Endodermal cell (in vitro differentiated cells): Measurements from ENCODE around the gene STARD6. TPM values are rescaled to one million over a fixed set of nuclear protein-coding genes. Genes with fewer than 3 reads are reported as not detected.

Source experiments
- DNase-seq: peaks from one replicate; pipeline ENCODE4 v3.0.0-alpha.2; 2017
- H3K27ac ChIP-seq: 2 replicates; pipeline ENCODE4 v1.5.1; 2013; ENCODE audit warnings: mild to moderate bottlenecking, low read depth, low read length, moderate library complexity
- H3K27me3 ChIP-seq: 2 replicates; pipeline ENCODE4 v1.6.1; 2013; ENCODE audit warnings: mild to moderate bottlenecking, low read length, moderate library complexity; ENCODE audit not compliant: insufficient read depth, control insufficient read depth, poor library complexity, severe bottlenecking
- H3K36me3 ChIP-seq: 2 replicates; pipeline ENCODE4 v1.7.0; 2013; ENCODE audit warnings: mild to moderate bottlenecking, low read length, moderate library complexity; ENCODE audit not compliant: control insufficient read depth, insufficient read depth
- H3K4me1 ChIP-seq: one replicate; pipeline ENCODE4 v1.7.0; 2013; ENCODE audit warnings: low read length; ENCODE audit not compliant: control insufficient read depth, insufficient read depth
- H3K4me3 ChIP-seq: 2 replicates; pipeline ENCODE4 v1.5.1; 2013; ENCODE audit warnings: mild to moderate bottlenecking, low read length, moderate library complexity
- H3K9ac ChIP-seq: 2 replicates; pipeline ENCODE4 v1.6.1; 2013; ENCODE audit warnings: mild to moderate bottlenecking, low read length, moderate library complexity; ENCODE audit not compliant: poor library complexity, severe bottlenecking; ENCODE audit errors: extremely low read depth
- H3K9me3 ChIP-seq: 2 replicates; pipeline ENCODE4 v1.6.1; 2013; ENCODE audit warnings: mild to moderate bottlenecking, low read length, moderate library complexity; ENCODE audit not compliant: control insufficient read depth
- H3K27ac Mint-ChIP-seq: 2 replicates; pipeline ENCODE4 v1.8.0; 2020; ENCODE audit warnings: mixed read lengths
- H3K27me3 Mint-ChIP-seq: 2 replicates; pipeline ENCODE4 v1.8.0; 2021; ENCODE audit warnings: mild to moderate bottlenecking, mixed read lengths; ENCODE audit not compliant: insufficient read depth
- H3K36me3 Mint-ChIP-seq: 2 replicates; pipeline ENCODE4 v1.8.0; 2020; ENCODE audit warnings: low read depth, mixed read lengths
- H3K4me1 Mint-ChIP-seq: 2 replicates; pipeline ENCODE4 v1.8.0; 2020; ENCODE audit warnings: mixed read lengths
- H3K4me3 Mint-ChIP-seq: 2 replicates; pipeline ENCODE4 v1.8.0; 2020; ENCODE audit warnings: mild to moderate bottlenecking, moderate library complexity, mixed read lengths
- H3K9me3 Mint-ChIP-seq: 2 replicates; pipeline ENCODE4 v1.8.0; 2020; ENCODE audit warnings: mild to moderate bottlenecking, mixed read lengths
- WGBS, 2 experiments: methylation state at CpG; one replicate each; pipeline versions ENCODE4 v1.1.5 to v1.1.7; 2013; ENCODE audit warnings: missing lambda C conversion rate in 2 of 2, mixed read lengths in 1 of 2; ENCODE audit not compliant: insufficient coverage in 1 of 2, insufficient read length in 1 of 2; 5-methylcytosine and 5-hydroxymethylcytosine counted together
- total RNA-seq, 2 donors: library from RNA; stranded (reverse); fragmentation: NEBNext Ultra II Directional in 1 of 2; extraction: Animal tissue kit (Norgen Biotek cat#: 25700) in 1 of 2; gene quantifications; 2 replicates in 1 of 2; 3 replicates in 1 of 2; pipeline ENCODE4 v1.2.1, GENCODE V29; 2021
- TF ChIP-seq, protein P1 (sequence below): fragments of 200-600 bp; sonication (generic); conservative IDR thresholded peaks from 2 replicates; pipeline ENCODE4 v1.5.0; 2021; ENCODE audit warnings: antibody characterized with exemption, mild to moderate bottlenecking

The STARD6 gene
- total RNA-seq, 2 donors from 2014 or later: not detected

DNA sequence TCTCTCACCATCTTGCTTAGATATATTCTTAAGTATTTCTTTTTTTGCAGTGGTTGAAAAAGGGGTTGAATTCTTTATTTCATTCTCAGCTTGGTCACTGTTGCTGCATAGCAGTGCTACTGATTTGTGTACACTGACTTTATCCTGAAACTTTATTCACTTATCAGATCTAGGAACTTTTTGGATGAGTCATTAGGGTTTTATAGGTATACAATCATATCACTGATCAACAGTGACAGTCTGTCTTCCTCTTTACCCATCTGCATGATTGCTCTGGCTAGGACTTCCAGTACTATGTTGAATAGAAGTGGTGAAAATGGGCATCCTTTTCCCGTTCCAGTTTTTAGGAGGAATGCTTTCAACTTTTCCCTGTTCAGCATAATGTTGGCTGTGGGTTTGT, 6.5 kb downstream of the STARD6 start:
- no peak overlapping the region for H3K4me3 Mint-ChIP-seq
- peaks cover 1% of the 10 kb centered on the region for H3K27me3 Mint-ChIP-seq
- 95% methylated on average over 1 of the region's 1 CpG; no CpG with 5 or more reads in 1 of the 2 experiments for whole genome bisulfite sequencing, 2 experiments
- Histone ChIP-seq H3K4me3 (no peak overlapping the region), H3K27me3 (no peaks in the 10 kb centered on the region), H3K9ac (no peak overlapping the region), H3K36me3 (no peaks in the 10 kb centered on the region), H3K4me1 (no peaks in the 10 kb centered on the region), H3K27ac (no peak overlapping the region), H3K9me3 (no peaks in the 10 kb centered on the region)
- TF ChIP-seq, protein P1, sequence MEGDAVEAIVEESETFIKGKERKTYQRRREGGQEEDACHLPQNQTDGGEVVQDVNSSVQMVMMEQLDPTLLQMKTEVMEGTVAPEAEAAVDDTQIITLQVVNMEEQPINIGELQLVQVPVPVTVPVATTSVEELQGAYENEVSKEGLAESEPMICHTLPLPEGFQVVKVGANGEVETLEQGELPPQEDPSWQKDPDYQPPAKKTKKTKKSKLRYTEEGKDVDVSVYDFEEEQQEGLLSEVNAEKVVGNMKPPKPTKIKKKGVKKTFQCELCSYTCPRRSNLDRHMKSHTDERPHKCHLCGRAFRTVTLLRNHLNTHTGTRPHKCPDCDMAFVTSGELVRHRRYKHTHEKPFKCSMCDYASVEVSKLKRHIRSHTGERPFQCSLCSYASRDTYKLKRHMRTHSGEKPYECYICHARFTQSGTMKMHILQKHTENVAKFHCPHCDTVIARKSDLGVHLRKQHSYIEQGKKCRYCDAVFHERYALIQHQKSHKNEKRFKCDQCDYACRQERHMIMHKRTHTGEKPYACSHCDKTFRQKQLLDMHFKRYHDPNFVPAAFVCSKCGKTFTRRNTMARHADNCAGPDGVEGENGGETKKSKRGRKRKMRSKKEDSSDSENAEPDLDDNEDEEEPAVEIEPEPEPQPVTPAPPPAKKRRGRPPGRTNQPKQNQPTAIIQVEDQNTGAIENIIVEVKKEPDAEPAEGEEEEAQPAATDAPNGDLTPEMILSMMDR: no peak
- DNase-seq: no peak
- no peak overlapping the region for H3K27ac Mint-ChIP-seq
- no peaks in the 10 kb centered on the region for H3K9me3 Mint-ChIP-seq
- H3K36me3 Mint-ChIP-seq: no peaks in the 10 kb centered on the region
- no peaks in the 10 kb centered on the region for H3K4me1 Mint-ChIP-seq

DNA sequence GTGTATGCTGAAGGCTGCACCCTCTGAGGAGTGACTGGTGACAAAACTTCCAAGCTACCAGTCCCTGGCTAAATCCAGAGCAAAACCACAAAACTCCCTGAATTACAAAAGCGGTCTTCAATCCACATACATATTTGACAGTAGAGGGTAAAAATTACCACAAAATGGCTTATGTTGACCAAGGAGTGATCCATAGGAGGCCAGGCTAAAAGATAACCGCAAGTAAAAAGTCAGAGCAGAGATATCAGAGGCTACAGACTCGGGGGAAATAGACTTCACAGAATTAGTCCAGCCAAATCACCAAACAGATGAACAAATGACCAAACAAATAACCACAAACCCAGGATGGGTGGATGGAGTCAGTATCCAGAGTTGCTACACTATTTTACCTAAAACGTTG, 19.4 kb downstream of the STARD6 start:
- DNase-seq: no peak
- Histone ChIP-seq H3K27me3 (no peaks in the 10 kb centered on the region), H3K9ac (no peak overlapping the region), H3K4me1 (no peaks in the 10 kb centered on the region), H3K27ac (no peak overlapping the region), H3K36me3 (no peaks in the 10 kb centered on the region), H3K9me3 (peaks cover 11% of the 10 kb centered on the region), H3K4me3 (no peak overlapping the region)
- H3K36me3 Mint-ChIP-seq: peaks cover 3% of the 10 kb centered on the region
- H3K27me3 Mint-ChIP-seq: no peaks in the 10 kb centered on the region
- no peaks in the 10 kb centered on the region for H3K4me1 Mint-ChIP-seq
- WGBS, 2 experiments: 95 to 100% methylated on average over 1 to 4 of the region's 4 CpGs
- TF ChIP-seq, protein P1: no peak
- peaks cover 17% of the 10 kb centered on the region for H3K9me3 Mint-ChIP-seq
- no peak overlapping the region for H3K27ac Mint-ChIP-seq
- no peak overlapping the region for H3K4me3 Mint-ChIP-seq

DNA sequence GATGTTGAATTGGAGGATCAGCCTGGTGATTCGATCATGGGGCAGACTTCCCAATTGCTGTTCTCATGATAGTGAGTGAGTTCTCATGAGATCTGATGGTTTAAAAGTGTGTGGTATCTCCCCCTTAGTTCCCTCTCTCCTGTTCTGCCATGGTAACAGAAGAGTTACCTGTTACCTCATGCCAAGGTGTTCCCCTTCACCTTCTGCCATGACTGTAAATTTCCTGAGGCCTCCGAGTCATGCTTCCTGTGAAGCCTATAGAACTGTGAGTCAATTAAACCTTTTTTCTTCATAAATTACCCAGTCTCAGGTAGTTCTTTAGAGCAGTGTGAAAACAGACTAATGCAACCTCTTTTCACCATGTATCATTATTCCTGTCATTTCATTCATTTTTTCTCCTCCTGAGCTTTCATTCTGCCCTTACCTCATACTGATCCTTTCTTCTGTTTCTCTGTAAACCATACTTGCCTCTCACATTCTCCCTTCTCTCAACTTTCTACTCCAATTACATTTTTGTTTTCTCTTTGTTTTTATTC, 22.0 kb downstream of the STARD6 start:
- no peaks in the 10 kb centered on the region for H3K36me3 ChIP-seq
- no peak overlapping the region for H3K4me3 Mint-ChIP-seq
- no peaks in the 10 kb centered on the region for H3K4me1 Mint-ChIP-seq

More for the DNA sequence above, 22.0 kb downstream of the STARD6 start:
- DNase-seq: no peak
- TF ChIP-seq, protein P1: no peak
- H3K27ac ChIP-seq: no peak overlapping the region
- Mint-ChIP-seq H3K27ac (no peak overlapping the region), H3K9me3 (peaks cover 3% of the 10 kb centered on the region), H3K36me3 (no peaks in the 10 kb centered on the region), H3K27me3 (no peaks in the 10 kb centered on the region)
- H3K4me1 ChIP-seq: no peaks in the 10 kb centered on the region
- H3K27me3 ChIP-seq: no peaks in the 10 kb centered on the region
- no peak overlapping the region for H3K9ac ChIP-seq
- peaks cover 3% of the 10 kb centered on the region for H3K9me3 ChIP-seq
- H3K4me3 ChIP-seq: no peak overlapping the region
- WGBS, 2 experiments: 85 to 100% methylated on average over 1 to 2 of the region's 2 CpGs
